SK-N-MC (cell line): ENCODE measurements around the gene MAZ.

Experiments used
- EZH2 ChIP-seq: fragments of 200-600 bp; sonication (generic); IDR thresholded peaks from one replicate; pipeline ENCODE4 v1.6.1; 2017; ENCODE audit warnings: antibody characterized with exemption
- FOXP2 ChIP-seq: optimal IDR thresholded peaks from 2 replicates; pipeline ENCODE3; 2011; ENCODE audit warnings: mild to moderate bottlenecking, moderate library complexity; ENCODE audit not compliant: insufficient read depth; ENCODE audit errors: extremely low read length, control extremely low read depth
- POLR2AphosphoS5 ChIP-seq: IDR thresholded peaks from 2 replicates; pipeline ENCODE4 v1.6.1; 2012; ENCODE audit warnings: mild to moderate bottlenecking, low read depth, low read length, borderline replicate concordance

GRCh38 chr16:29826342-29826695 is 20.0 kb downstream of the MAZ start:
- no peak for TF ChIP-seq EZH2
- TF ChIP-seq POLR2AphosphoS5 = no peak
- TF ChIP-seq FOXP2 = no peak
